Upper lobe of left lung (tissue), 4 donors: ENCODE data around the gene PPP5C.

Source experiments
- EP300 ChIP-seq, 4 donors: sonication (generic); formaldehyde crosslinking; IDR thresholded peaks; one replicate each; pipeline ENCODE4 v1.5.1; 2017; ENCODE audit warnings: antibody characterized with exemption in 4 of 4, control low read depth in 2 of 4
- POLR2A ChIP-seq, 4 donors: fragments of 450-650 bp; IDR thresholded peaks; one replicate each; pipeline ENCODE4 v1.5.1; 2016 to 2017; ENCODE audit warnings: antibody characterized with exemption in 4 of 4, mild to moderate bottlenecking in 2 of 4

- TF ChIP-seq EP300 (IDR thresholded peaks at IDR 0.05): no peak
- no peak for TF ChIP-seq POLR2A (IDR thresholded peaks at IDR 0.05)
Measured at GRCh38 chr19:46429999-46430398, 83.1 kb downstream of the PPP5C start.
